Thoracic aorta (tissue), 2 donors: ENCODE results near the gene ATP6V1E1. TPM values are rescaled to one million over a fixed set of nuclear protein-coding genes. Genes with fewer than 3 reads are reported as not detected.

Source experiments
- ATAC-seq: fragments of 150-250 bp; one replicate; pipeline ENCODE4 v1.8.0; 2017; ENCODE audit warnings: low read depth; ENCODE audit not compliant: insufficient number of reproducible peaks, low FRiP score
- DNase-seq: peaks from one replicate; pipeline ENCODE4 v3.0.0-alpha.2; 2020; ENCODE audit warnings: low spot score
- H3K27ac ChIP-seq, 2 donors: fragments of 200-600 bp; sonication (generic); 1 replicate in 1 of 2; 2 replicates in 1 of 2; pipeline ENCODE4 v1.5.1; 2016; ENCODE audit warnings: mild to moderate bottlenecking in 2 of 2, moderate library complexity in 2 of 2
- H3K27me3 ChIP-seq: fragments of 200-600 bp; sonication (generic); replicated peaks from 2 replicates; pipeline ENCODE4 v1.6.0; 2016; ENCODE audit warnings: mild to moderate bottlenecking; ENCODE audit not compliant: insufficient read depth
- H3K36me3 ChIP-seq: fragments of 200-600 bp; sonication (generic); one replicate; pipeline ENCODE4 v1.5.1; 2016
- H3K4me1 ChIP-seq, 2 donors: fragments of 200-600 bp; sonication (generic); 1 replicate in 1 of 2; 2 replicates in 1 of 2; pipeline versions ENCODE4 v1.5.1 to v1.6.0; 2016; ENCODE audit warnings: low read depth in 2 of 2, mild to moderate bottlenecking in 1 of 2; ENCODE audit not compliant: control insufficient read depth in 1 of 2
- H3K4me3 ChIP-seq: fragments of 200-600 bp; sonication (generic); 2 replicates; pipeline ENCODE4 v1.5.1; 2016; ENCODE audit warnings: mild to moderate bottlenecking
- H3K9me3 ChIP-seq: fragments of 200-600 bp; sonication (generic); 2 replicates; pipeline ENCODE4 v1.5.1; 2016
- CTCF ChIP-seq: fragments of 200-600 bp; sonication (generic); IDR thresholded peaks from one replicate; pipeline ENCODE4 v1.5.1; 2019; ENCODE audit warnings: antibody characterized with exemption
- total RNA-seq, 2 donors: library from RNA; depleted of rRNA; stranded (reverse); fragments of >200 nt; gene quantifications; one replicate each; pipeline versions ENCODE4 v1.1.0 to v1.2.3, GENCODE V29; 2016

Gene ATP6V1E1
- total RNA-seq, 2 donors from 2014 or later: 102 to 124 TPM

- Histone ChIP-seq H3K4me1 (no peaks in the 10 kb centered on the region), H3K36me3 (no peaks in the 10 kb centered on the region), H3K9me3 (no peaks in the 10 kb centered on the region), H3K27me3 (no peaks in the 10 kb centered on the region), H3K4me3 (no peak overlapping the region), H3K27ac (no peak overlapping the region)
- TF ChIP-seq CTCF: no peak
- ATAC-seq (no peak), DNase-seq (no peak)
These were observed 49.0 kb downstream of the ATP6V1E1 start for GRCh38 chr22:17579535-17579981.

GRCh38 chr22:17578136-17578754 is 50.3 kb downstream of the ATP6V1E1 start:
- DNase-seq (no peak), ATAC-seq (no peak)
- H3K27ac ChIP-seq: no peak overlapping the region
- H3K4me3 ChIP-seq: no peak overlapping the region
- H3K36me3 ChIP-seq: no peaks in the 10 kb centered on the region
- H3K4me1 ChIP-seq: no peaks in the 10 kb centered on the region
- no peaks in the 10 kb centered on the region for H3K27me3 ChIP-seq
- no peak for TF ChIP-seq CTCF
- H3K9me3 ChIP-seq: no peaks in the 10 kb centered on the region

GRCh38 chr22:17576470-17576869 is 52.1 kb downstream of the ATP6V1E1 start:
- H3K27me3 ChIP-seq: no peaks in the 10 kb centered on the region
- H3K9me3 ChIP-seq: no peaks in the 10 kb centered on the region
- DNase-seq (no peak), ATAC-seq (no peak)
- no peak overlapping the region for H3K27ac ChIP-seq
- no peak for TF ChIP-seq CTCF
- H3K36me3 ChIP-seq: no peaks in the 10 kb centered on the region
- H3K4me3 ChIP-seq: no peak overlapping the region
- H3K4me1 ChIP-seq: peaks cover 0 to 6% of the 10 kb centered on the region in 2 donors

GRCh38 chr22:17575681-17576080 is 52.9 kb downstream of the ATP6V1E1 start:
- H3K36me3 ChIP-seq: no peaks in the 10 kb centered on the region
- DNase-seq (no peak), ATAC-seq (no peak)
- no peaks in the 10 kb centered on the region for H3K27me3 ChIP-seq
- no peaks in the 10 kb centered on the region for H3K9me3 ChIP-seq
- H3K27ac ChIP-seq: no peak overlapping the region
- H3K4me1 ChIP-seq: peaks cover 0 to 12% of the 10 kb centered on the region in 2 donors
- H3K4me3 ChIP-seq: no peak overlapping the region
- TF ChIP-seq CTCF: no peak

- H3K27ac ChIP-seq: no peak overlapping the region
- H3K4me1 ChIP-seq: peaks cover 0 to 18% of the 10 kb centered on the region in 2 donors
- H3K9me3 ChIP-seq: no peaks in the 10 kb centered on the region
- DNase-seq (no peak), ATAC-seq (no peak)
- H3K27me3 ChIP-seq: no peaks in the 10 kb centered on the region
- H3K4me3 ChIP-seq: no peak overlapping the region
- no peaks in the 10 kb centered on the region for H3K36me3 ChIP-seq
- no peak for TF ChIP-seq CTCF
These were observed 53.4 kb downstream of the ATP6V1E1 start for GRCh38 chr22:17575151-17575550.
